ENCODE measurements around the gene CST8. TPM values are rescaled to one million over a fixed set of nuclear protein-coding genes. Genes with fewer than 3 reads are reported as not detected.

Gene CST8
- total RNA-seq, 2 experiments from 2014 or later, result not detected

DNA sequence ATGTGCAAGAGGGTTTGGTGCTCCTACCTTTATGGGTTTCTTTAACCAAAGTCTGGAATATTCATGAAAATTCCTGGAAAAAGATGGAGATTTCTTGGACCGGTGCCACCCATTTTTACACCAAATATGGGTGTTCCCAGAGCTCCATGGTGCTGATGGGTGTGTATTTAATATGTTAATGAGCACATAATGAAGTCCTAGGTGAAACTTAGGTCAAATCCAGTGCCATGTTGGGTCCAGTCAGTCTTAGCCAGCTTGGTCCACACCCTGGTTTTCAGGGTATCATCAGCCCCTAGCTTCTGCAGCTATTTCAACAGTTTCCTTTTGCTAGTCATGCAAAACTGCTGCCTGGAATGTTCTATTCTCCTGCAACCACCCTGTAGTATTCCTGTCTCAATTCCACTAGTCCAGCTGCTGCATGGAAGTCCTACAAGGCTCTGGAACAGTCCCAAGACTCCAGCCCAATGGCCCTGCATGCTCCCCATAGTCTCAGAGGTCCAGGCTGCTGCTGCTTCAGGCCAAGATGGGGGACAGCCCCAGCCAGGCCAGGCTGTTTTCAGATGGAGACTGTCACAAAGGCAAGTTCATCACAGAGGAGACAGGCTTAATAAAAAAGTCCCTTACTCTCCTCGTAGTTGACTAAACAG lies 45.5 kb downstream of the CST8 start:
- Histone ChIP-seq H3K27me3 (ENCODE audit: control insufficient read depth in 1 of 2, insufficient read depth in 2 of 2, low read length in 2 of 2) (peaks cover 0 to 3% of the 10 kb centered on the region in 2 experiments), H3K4me1 (ENCODE audit: insufficient read depth, low read length) (no peaks in the 10 kb centered on the region), H3K36me3 (ENCODE audit: insufficient read depth, low read length) (no peaks in the 10 kb centered on the region), H3K9me3 (ENCODE audit: control insufficient read depth in 1 of 2, insufficient read depth in 1 of 2, low read length in 2 of 2) (peaks cover 0 to 15% of the 10 kb centered on the region in 2 experiments), H3K27ac (ENCODE audit: low read depth in 1 of 2, low read length in 2 of 2) (no peak overlapping the region), H3K4me3 (ENCODE audit: low read length) (no peak overlapping the region)
- TF ChIP-seq, protein P1, sequence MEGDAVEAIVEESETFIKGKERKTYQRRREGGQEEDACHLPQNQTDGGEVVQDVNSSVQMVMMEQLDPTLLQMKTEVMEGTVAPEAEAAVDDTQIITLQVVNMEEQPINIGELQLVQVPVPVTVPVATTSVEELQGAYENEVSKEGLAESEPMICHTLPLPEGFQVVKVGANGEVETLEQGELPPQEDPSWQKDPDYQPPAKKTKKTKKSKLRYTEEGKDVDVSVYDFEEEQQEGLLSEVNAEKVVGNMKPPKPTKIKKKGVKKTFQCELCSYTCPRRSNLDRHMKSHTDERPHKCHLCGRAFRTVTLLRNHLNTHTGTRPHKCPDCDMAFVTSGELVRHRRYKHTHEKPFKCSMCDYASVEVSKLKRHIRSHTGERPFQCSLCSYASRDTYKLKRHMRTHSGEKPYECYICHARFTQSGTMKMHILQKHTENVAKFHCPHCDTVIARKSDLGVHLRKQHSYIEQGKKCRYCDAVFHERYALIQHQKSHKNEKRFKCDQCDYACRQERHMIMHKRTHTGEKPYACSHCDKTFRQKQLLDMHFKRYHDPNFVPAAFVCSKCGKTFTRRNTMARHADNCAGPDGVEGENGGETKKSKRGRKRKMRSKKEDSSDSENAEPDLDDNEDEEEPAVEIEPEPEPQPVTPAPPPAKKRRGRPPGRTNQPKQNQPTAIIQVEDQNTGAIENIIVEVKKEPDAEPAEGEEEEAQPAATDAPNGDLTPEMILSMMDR (IDR thresholded peaks at IDR 0.05), result no peak
- Mint-ChIP-seq H3K27me3 (peaks cover 19% of the 10 kb centered on the region), H3K27ac (no peak overlapping the region), H3K9me3 (no peaks in the 10 kb centered on the region), H3K4me3 (no peak overlapping the region), H3K36me3 (ENCODE audit: low read depth) (no peaks in the 10 kb centered on the region), H3K4me1 (ENCODE audit: low read depth) (no peaks in the 10 kb centered on the region)
- POLR2A ChIA-PET, result no interaction called here
- intact Hi-C loops (cut with DNase I, micrococcal nuclease), result no loop called here
- CTCF ChIA-PET, result no interaction called here
- DNase-seq, result no peak
- ATAC-seq (ENCODE audit: poor library complexity), result no peak

DNA sequence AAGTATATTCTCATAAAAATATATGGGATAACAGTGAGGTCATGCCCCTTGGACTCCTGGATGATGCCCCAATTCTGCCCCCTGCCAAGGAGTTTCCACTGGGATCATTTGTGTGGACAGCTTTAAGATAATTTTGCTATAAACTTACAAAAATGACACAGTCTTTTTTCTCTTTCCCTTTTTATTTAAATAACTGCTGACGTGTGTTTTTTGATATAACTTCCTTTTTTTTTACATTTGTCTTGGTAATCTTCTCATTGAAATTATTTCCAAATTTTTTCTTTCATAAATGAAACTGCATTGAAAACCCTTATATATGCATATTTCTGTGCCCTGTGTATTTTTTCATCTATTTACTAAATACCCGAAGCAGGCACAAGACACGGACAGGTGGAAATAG lies 46.1 kb downstream of the CST8 start:
- ChIA-PET CTCF (no interaction called here), POLR2A (no interaction called here)
- peaks cover 0 to 6% of the 10 kb centered on the region in 2 experiments for H3K27me3 ChIP-seq (ENCODE audit: control insufficient read depth in 1 of 2, insufficient read depth in 2 of 2, low read length in 2 of 2)
- peaks cover 21% of the 10 kb centered on the region for H3K27me3 Mint-ChIP-seq
- no peak for DNase-seq
- no peak overlapping the region for H3K4me3 Mint-ChIP-seq
- no peak overlapping the region for H3K27ac Mint-ChIP-seq
- no peaks in the 10 kb centered on the region for H3K4me1 Mint-ChIP-seq (ENCODE audit: low read depth)
- TF ChIP-seq, protein P1 (IDR thresholded peaks at IDR 0.05), result no peak
- no peaks in the 10 kb centered on the region for H3K9me3 Mint-ChIP-seq
- no peak overlapping the region for H3K4me3 ChIP-seq (ENCODE audit: low read length)
- H3K36me3 ChIP-seq (ENCODE audit: insufficient read depth, low read length), result no peaks in the 10 kb centered on the region
- no peak for ATAC-seq (ENCODE audit: poor library complexity)
- H3K4me1 ChIP-seq (ENCODE audit: insufficient read depth, low read length), result no peaks in the 10 kb centered on the region
- intact Hi-C loops (cut with DNase I, micrococcal nuclease), result no loop called here
- H3K27ac ChIP-seq (ENCODE audit: low read depth in 1 of 2, low read length in 2 of 2), result no peak overlapping the region
- H3K36me3 Mint-ChIP-seq (ENCODE audit: low read depth), result no peaks in the 10 kb centered on the region
- peaks cover 0 to 15% of the 10 kb centered on the region in 2 experiments for H3K9me3 ChIP-seq (ENCODE audit: control insufficient read depth in 1 of 2, insufficient read depth in 1 of 2, low read length in 2 of 2)

DNA sequence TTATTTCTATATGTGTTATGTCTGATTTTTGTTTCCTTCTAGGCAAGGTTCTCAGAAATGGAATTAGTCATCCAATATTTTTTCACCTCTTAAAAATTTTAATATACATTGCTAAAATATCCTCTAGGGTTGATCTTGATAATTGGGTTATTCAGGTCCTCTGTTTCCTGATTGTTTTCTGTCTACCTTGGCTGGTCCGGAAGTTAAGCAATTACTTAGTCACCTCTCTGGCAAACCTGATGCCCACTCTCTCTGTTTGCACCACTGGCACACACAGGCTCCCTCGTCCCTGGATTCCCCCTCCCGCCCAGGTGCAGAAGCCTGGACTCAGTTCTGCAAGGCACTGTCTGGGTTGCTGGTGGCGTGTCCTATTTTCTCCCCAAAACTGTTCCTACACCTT lies 49.7 kb downstream of the CST8 start:
- H3K4me3 ChIP-seq (ENCODE audit: low read length), result no peak overlapping the region
- H3K36me3 ChIP-seq (ENCODE audit: insufficient read depth, low read length), result no peaks in the 10 kb centered on the region
- H3K9me3 ChIP-seq (ENCODE audit: control insufficient read depth in 1 of 2, insufficient read depth in 1 of 2, low read length in 2 of 2), result peaks cover 0 to 8% of the 10 kb centered on the region in 2 experiments
- peaks cover 30% of the 10 kb centered on the region for H3K27me3 Mint-ChIP-seq
- no peak overlapping the region for H3K4me3 Mint-ChIP-seq
- H3K27ac Mint-ChIP-seq, result no peak overlapping the region
- peaks cover 0 to 6% of the 10 kb centered on the region in 2 experiments for H3K27me3 ChIP-seq (ENCODE audit: control insufficient read depth in 1 of 2, insufficient read depth in 2 of 2, low read length in 2 of 2)
- TF ChIP-seq, protein P1 (IDR thresholded peaks at IDR 0.05), result no peak
- no peaks in the 10 kb centered on the region for H3K9me3 Mint-ChIP-seq
- no peaks in the 10 kb centered on the region for H3K4me1 Mint-ChIP-seq (ENCODE audit: low read depth)
- POLR2A ChIA-PET, result no interaction called here
- H3K36me3 Mint-ChIP-seq (ENCODE audit: low read depth), result no peaks in the 10 kb centered on the region
- CTCF ChIA-PET, result no interaction called here
- H3K27ac ChIP-seq (ENCODE audit: low read depth in 1 of 2, low read length in 2 of 2), result no peak overlapping the region
- H3K4me1 ChIP-seq (ENCODE audit: insufficient read depth, low read length), result no peaks in the 10 kb centered on the region
- ATAC-seq (ENCODE audit: poor library complexity), result no peak
- intact Hi-C loops (cut with DNase I, micrococcal nuclease), result no loop called here
- DNase-seq, result no peak
